LHCN-M2 (cell line): Measurements from ENCODE around the gene PRKD1. TPM values are rescaled to one million over a fixed set of nuclear protein-coding genes. Genes with fewer than 3 reads are reported as not detected.
A peak's percentile ranks its signal among the peaks of the same experiment; 100 is the strongest.

Experiments used
- DNase-seq: peaks from one replicate; pipeline ENCODE4 v3.0.0-alpha.2; 2012; ENCODE audit warnings: low read depth
- total RNA-seq: library from RNA; depleted of rRNA; stranded (reverse); fragments of >200 nt; gene quantifications from 2 replicates; pipeline ENCODE4 v1.2.3, GENCODE V29; 2014

Gene PRKD1
- total RNA-seq, 1 experiment from 2014 or later: 23.1 TPM

DNA sequence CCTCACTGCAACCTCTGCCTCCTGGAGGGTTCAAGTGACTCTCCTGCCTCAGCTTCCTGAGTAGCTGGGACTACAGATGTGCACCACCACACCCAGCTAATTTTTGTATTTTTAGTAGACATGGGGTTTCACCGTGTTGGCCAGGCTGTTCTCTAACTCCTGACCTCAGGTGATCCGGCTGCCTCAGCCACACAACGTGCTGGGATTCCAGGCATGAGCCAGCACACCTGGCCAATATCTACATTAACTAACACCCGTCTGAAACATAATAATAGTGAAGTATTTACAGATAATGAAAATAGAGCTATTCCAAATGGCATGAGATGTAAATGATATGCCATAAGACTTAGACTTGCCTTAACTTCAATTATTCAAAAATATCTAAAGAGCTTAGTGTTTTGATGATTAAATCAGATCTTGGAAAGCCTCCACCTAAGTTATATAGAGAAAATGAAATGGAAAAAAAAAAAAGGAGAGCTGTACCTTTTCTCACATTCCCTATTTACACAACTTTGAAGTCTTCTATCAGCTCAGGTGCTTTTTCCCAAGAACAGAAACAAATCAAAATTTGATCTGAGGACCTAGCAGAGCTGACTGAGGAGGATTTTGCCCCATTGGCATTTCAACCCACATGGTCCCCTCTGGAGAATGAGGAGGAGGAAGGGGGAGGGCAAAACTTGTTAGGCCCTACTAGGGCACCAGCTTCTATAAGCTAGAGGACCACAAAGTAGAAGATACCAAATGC, 309.2 kb downstream of the PRKD1 start:
- DNase-seq: no peak

DNA sequence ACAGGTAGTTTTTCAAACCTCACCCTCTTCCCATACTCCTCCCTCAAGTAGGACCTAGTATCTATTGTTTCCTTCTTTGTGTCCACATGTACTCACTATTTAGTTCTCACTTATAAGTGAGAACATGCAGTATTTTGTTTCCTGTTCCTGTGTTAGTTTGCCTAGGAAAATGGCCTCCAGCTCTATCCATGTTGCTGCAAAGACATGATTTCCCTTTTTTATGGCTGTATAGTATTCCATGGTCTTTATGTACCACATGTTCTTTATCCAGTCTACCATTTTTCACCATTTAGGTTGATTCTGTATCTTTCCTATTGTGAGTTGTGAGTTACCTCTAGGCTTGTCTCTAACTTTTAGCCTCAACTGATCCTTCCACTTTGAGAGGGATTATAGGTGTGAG, 310.7 kb downstream of the PRKD1 start:
- no peak for DNase-seq

DNA sequence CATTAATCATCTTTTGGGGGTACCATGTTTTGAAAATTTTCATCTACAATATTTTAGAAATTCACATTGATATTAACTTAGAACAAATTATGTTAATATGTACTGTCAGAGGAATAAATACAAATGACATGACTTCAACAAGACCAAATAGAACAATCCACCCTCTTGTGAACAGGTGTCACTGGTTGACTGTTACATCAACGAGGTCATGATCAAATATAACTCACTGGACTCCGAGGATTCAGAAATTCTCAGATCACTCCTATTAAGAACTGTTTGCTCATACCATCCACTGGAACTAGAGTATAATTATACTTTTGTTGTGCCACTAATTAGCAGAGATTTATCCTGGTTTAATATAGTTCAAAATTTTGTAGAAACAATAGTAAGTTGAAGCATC, 318.8 kb downstream of the PRKD1 start:
- DNase-seq: no peak

DNA sequence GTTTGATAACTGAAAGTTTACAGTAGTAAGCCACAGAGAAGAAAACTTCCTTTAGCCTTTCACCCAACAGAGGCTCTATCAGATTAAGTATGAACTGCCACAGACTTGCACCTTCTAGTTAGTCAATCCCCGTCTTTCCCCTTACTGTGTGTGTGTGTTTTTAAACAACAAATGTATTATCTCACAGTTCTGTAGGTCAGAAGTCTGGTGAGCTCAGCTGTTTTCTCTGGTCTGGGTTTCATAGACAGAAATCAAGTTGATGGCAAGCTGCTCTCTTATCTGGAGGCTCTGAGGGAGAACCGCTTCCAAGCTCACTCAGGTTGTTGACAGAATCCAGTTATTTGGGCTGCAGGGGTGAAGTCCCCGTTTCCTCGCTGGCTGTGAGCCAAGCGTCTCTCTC, 320.5 kb downstream of the PRKD1 start:
- DNase-seq: no peak

DNA sequence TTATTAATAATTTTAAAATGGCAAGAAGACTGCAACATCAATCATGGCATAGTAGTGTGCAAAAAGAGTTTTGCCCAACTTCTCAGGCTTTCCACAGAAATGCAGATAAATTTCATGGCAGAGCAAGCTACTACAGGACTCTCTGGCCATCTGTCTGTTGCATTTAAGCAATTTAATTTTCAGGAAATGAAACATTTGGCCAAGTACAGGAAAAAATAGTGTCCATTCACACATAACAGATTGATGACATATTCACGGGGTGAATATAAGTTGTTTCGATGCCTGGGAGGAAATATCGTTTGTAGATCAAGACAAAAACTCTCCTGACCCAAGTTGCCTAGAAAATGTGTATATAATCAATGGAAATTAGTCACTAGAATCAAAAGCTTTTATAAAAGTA, 324.0 kb downstream of the PRKD1 start:
- no peak for DNase-seq

DNA sequence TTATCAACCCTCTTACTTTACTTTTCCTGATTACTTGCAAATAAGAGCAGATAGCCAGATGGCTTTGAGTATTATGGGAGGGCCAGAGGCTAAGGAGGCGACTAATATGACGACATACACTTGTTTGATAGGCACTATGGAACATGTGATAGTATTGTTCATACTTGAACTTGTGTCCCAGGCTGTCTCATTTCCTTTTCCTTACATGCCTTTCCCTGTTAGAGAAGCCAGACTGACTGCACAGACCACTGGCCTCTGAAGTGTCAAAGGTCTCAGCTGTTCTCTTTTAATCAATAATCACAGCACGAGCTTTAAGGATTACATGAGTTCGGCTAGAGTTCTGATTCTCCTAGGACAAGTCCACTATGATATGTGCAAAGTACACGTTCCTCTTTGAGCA, 326.0 kb downstream of the PRKD1 start:
- DNase-seq: peak; percentile 49

DNA sequence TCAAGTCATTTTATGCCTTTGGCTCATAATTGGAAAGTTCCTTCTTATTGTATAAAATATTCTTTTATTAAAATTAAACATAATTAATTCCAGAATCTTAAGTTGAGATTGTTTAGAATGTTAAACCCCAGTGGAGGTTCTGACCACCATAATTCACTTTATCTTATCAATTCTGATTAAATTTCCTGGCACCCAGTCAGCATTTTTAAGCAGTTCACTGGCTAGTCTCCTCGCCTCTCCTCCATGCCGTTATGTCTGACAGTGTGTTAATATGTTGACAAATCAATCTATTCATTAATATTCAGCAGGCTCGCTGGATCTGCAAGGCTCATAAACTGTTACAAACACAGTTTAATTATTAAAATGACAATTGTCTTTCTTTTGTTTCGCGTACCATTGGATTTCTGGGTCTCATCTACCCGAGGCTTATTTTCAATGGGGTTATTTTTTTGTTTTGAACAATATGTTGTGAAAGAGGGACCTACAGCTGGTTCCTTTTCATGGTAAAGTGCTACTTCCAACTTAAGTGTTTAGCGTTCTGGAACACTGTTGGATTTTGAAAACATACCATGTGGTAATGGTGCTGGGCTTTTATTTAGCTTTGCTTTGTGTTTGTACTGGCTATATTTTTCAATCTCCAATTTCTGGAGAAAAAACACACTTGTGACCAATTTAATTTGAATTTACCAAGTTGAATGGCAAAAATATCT, 339.7 kb downstream of the PRKD1 start:
- DNase-seq: no peak

DNA sequence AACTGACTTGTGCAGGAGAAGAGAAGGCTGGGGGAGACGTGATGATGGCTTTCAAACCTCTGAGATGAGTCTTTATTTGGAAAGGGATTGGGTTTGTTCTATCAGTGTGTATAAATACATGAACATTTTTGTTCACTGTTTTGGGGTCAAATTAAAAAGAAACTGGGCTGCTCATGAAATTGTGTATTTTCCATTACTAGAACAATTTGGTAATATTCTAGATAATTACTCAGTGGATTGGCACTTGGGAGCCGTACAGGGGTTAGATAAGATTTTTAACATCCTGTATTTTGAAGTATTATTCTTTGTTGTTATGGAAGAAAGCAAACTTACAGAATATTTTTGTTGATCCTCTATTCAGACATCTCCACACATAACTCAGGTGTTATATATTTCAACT, 340.6 kb downstream of the PRKD1 start:
- no peak for DNase-seq

DNA sequence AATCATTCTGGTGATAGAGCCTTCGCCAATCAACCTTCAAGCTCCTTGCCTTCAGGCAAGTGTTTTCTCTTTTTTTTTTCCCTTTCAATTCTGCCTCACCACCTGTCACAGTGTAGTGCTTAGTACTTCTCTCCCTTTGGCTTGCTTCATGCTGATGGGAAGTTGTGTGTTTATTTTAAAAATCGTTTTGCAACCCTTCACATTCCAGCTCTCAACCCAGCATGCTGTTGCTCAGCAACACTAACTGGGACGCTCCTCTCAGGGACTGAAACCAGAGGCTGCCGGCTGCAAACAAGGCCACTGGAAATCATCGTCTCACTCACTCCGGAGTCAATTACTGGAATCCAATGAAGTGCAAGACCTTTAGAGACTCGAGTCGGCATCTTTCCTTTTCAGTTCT, 342.7 kb downstream of the PRKD1 start:
- DNase-seq: peak; percentile 88

DNA sequence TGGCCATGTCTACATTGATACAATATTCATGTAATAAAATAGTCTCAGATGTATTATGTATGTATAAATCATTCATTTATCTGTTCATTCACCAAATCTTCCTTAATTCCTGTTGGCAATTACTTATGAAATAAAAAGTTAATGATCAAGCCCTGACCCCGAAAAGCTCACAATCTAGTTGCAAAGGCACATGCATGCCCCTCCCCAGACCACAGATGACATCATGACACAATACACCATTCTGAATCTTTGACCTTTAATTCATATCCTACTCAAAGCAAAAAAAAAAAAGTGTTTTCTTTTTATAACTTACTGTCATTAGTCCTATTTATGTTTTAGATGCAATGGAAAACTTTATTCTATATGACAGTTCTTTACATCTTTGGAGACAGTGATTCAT, 346.9 kb downstream of the PRKD1 start:
- no peak for DNase-seq

DNA sequence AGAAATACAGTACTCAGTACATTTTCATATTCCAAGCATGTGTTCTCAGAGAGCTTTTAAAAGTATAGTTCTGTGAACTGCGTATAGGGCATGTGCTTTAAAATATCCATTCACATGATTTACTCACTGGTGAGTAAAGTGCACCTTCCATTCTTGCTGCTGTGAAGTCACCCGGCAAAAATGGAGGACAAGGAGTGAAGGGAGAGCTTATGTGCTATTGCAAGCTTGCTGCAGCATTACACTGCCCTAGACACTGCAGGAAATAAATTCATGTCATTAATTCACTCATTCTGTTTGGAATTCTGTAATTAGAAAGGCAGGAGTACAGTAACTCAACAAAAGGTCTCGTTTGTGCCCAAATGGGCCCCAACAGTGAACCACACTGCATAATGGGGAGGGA, 347.8 kb downstream of the PRKD1 start:
- DNase-seq: no peak

DNA sequence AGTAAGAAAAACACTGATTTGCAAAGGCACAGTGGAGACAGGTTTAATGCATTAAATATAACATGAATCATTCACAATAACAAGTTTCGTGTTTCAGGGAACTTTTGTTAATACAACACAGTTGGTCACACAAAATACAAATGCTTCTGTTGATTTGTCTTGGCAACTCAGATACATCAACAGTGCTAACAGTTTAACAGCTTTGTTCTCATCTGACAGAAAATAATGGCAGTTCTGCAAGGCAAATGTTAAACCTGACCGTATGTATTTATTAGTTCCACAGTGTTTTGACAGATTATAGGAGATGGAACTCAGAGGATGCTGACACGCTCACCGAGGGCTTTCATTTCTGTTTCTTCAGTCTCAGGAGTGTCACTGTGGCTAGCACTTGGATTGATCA, 350.7 kb downstream of the PRKD1 start:
- peak; percentile 23 for DNase-seq

DNA sequence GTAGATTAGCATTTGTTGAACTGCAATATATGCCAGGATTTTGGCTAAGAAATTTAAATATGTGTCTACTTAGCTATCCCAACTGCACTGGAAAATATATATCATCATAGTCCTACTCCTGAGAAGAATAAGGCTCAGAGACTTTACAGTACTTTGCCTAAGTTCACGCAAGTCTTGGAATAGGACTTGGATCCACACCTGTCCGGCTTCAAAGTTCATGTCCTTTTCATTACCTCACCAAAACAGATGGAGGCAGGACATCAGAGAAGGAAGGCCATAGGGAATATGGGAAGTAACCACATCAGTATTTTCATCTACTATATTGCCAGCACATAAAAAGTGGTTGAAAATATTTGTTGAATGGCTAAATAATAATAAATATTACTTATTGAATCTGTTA, 358.5 kb downstream of the PRKD1 start:
- no peak for DNase-seq

DNA sequence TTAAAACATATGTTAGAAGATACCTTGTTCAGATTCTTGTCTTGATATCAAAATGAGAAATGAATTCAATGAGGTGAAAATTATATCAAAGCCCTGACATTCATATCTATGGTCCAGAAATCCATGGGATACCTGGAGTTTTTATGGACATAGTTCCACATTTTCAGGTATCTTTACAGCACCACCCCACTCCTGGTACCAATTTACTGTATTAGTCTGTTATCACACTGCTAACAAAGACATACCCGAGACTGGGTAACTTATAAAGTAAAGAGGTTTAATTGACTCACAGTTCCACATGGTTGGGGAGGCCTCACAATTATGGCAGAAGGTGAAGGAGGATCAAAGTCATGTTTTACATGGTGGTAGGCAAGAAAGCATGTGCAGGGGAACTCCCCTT, 361.5 kb downstream of the PRKD1 start:
- DNase-seq: no peak

DNA sequence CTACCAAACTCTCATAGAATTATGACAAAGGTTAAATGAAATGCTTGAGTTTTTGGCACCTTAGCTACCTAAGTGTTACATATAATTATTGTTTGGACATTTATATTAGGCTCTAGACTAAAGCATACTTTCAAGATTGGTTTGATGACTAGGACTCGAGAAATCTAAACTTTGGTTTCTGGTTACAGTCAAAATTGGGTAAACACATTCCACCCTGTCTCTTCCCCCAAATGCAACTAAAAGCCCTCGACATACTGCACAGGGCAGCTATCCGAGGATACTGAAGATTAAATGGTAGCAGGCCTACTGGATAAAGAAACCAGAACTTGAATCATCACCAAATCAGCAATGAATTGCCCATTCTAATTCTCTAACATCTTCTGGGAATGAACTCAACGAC, 369.1 kb downstream of the PRKD1 start:
- DNase-seq: peak; percentile 50

DNA sequence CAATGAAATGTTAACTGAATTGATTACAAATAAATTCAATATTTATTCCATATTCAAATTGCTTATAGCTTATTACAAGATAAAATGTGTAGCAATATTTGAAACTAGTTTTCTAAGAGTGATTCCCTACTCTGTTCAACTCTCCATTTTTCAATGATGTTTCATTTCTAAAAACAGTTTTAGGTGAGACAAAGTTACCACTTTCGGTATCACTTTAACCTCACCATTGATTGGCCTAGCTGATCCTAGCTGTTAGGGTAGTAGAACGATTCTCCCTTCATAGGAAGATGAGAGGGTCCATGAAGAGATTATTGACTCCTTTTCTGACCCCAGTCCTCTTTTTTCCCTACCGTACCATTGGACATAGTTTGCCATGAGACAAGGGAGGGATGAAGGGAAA, 373.3 kb downstream of the PRKD1 start:
- no peak for DNase-seq

DNA sequence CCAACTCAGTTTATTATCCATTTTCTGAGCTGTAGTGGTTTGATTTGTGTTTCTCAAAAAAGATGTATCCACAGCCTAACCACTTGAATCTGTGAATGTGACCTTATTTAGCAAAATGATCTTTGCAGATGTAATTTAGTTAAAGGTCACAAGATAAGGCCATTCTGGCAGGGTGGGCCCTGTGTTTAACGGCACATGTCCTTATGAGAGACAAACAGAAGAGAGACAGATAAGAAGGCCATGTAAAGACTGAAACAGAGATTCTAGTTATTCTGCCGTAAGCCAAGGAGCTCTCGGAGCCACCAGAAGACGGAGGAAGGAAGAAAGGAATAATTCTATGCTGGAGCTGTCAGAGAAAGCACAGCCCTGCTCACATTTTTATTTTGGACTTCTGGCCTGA, 374.2 kb downstream of the PRKD1 start:
- DNase-seq: no peak

DNA sequence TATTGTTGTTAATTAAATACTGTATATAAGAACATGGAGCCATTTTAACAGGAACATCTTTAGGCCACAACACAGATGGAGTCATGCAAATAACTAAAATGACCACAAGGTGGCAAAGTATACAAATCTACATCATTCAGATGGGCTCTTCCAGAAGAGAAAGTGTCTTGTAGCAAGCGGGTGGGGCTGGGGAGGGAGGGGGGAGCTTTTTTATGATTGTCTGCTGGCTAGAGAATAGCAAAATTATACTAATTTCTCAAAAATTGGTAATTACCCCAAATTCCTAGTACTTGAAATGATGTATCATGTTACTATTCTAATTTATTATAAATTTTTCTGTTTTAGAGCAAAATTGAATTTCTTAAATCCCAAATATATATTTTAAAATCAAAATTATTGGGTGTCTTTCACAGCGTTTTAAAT, 378.7 kb downstream of the PRKD1 start:
- DNase-seq: peak; percentile 71

DNA sequence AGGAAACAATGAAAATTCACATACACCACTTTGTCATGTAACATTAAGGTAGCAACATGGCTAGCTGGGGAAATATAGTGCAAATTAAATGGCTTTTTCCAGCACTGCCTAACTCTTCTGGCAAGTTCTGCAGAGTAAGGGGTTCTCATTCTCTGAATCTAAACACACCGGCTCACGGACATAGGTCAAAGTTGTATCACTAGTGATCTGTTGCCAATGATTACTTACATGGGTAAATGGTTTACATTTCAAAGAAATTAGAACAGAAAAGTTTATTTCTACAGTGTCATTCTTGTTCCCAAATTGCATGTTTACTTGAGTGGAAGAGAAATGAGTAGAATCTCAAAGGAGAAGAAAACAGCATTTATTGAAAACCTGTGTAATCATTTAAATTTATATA, 381.9 kb downstream of the PRKD1 start:
- no peak for DNase-seq

DNA sequence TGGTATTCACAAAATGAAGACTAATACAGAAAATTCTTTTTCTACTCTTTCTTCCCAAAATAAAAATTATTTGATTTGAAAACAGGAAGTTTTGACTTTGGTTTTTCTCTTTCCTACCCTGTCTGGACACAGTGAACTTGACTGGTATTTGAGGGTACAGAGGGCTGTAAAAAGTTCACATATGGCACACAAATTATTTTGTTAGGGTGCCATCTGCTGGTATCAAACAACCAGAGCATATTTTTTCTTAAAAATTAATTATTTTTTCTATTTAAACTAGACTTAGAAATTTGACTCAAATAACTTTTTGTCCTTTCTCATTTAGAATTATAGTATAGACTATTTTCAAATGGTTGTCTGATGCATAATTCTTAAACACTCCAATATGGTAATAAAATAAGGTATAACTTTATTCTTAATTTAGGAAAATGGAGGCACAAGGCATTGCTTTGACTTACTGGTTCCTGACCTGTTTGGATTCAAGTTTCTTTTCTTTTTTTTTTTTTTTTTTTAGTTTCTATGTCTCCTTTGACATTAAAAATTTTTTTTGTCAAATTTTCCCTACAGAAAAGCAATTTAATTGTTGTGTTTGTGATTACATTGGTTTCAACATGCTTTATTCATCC, 390.6 kb downstream of the PRKD1 start:
- DNase-seq: peak; percentile 37

DNA sequence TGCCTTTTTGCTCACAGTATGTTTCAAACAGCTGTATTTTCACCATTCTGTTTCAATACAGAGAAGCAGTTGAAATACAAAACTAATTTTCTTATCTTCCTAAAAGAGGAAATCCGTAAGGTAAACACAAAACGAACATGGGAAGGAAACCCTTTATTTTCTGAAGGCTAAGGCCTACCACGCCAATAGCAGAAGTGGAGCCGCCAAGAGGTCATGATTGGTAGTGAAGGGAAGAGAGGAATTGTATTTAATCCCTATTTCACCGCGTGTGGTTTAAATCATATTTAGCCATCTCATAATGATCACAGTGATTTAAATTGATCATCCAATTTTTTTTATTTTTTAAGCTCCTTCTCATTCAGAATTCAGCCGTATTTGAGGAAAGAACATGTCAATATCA, 398.2 kb downstream of the PRKD1 start:
- peak; percentile 7 for DNase-seq

DNA sequence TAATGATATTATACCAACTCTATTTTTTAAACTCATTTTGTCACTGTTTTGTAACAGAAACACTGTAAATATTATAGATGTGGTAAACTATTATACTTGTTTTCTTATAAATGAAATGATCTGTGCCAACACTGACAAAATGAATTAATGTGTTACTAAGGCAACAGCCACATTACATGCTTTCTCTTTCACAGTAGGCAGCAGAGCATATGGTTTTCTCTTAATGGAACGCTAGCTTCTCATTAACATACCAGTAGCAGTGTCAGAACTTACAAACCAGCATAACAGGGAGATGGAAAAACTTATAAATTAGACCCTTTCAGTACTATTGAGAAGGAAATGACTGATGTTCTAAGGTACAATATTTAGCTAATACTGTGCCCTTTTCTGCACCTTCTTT, 398.8 kb downstream of the PRKD1 start:
- DNase-seq: no peak

DNA sequence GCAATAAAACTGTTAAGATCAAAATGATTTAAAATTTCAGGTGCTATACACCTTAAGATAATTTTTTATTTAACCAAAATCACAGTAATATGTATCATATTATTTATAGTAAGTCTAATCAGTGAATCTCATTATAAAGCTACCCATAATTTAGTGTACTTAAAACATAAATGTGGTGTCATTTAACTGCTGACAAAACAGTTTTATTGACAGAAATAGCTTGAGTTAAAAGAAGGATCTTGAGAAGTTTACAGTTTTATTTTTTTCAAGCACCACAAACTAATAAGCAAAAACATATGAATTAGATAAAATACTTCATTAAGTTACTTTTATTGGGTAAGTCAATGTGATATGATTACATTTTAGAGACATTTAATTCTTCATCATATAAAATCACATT, 400.4 kb downstream of the PRKD1 start:
- no peak for DNase-seq
